PFSK-1 (cell line): ENCODE measurements around the gene TTLL11.

ENCODE experiments used
- REST ChIP-seq, 2 experiments: IDR thresholded peaks; 2 replicates each; pipeline versions ENCODE4 v1.6.1 to v1.8.0; 2011 to 2012; ENCODE audit warnings: low read depth in 2 of 2, low read length in 2 of 2, control low read depth in 1 of 2, inconsistent platforms in 1 of 2, mild to moderate bottlenecking in 1 of 2, moderate library complexity in 1 of 2; ENCODE audit not compliant: insufficient read depth in 1 of 2
- SIN3A ChIP-seq: IDR thresholded peaks from 2 replicates; pipeline ENCODE4 v1.6.1; 2012; ENCODE audit warnings: mild to moderate bottlenecking, low read length, moderate library complexity, borderline replicate concordance; ENCODE audit not compliant: insufficient read depth
- TAF1 ChIP-seq: IDR thresholded peaks from 2 replicates; pipeline ENCODE4 v1.6.1; 2012; ENCODE audit warnings: low read length, control low read depth, borderline replicate concordance; ENCODE audit not compliant: insufficient read depth

GRCh38 chr9:122056484-122056883 is 36.6 kb downstream of the TTLL11 start:
- TF ChIP-seq SIN3A (no peak), TAF1 (no peak), REST (IDR thresholded peaks at IDR 0.05; ENCODE audit: insufficient read depth in 1 of 2, low read depth in 2 of 2, low read length in 2 of 2) (peak; percentile 92 to 98)
